Pancreas (tissue), 10 donors: ENCODE results near the gene MED29. TPM values are rescaled to one million over a fixed set of nuclear protein-coding genes. Genes with fewer than 3 reads are reported as not detected.

Experiments used
- ATAC-seq, 4 donors: fragments of 200-7000 bp; cut with Tn5 transposase; one replicate each; pipeline versions ENCODE4 v1.8.0 to v1.9.1; 2020; ENCODE audit warnings: mild to moderate bottlenecking in 4 of 4, moderate library complexity in 4 of 4
- DNase-seq, 6 donors: peaks; one replicate each; pipeline ENCODE4 v3.0.0-alpha.2; 2020
- FAIRE-seq: peaks from 2 replicates; lab custom pipeline; 2012; peaks lifted over from hg19 to GRCh38; lab: Jason Lieb, UNC
- H3K27ac ChIP-seq, 4 donors: fragments of 200-600 bp; sonication (generic); 1 replicate in 3 of 4; 2 replicates in 1 of 4; pipeline versions ENCODE4 v1.5.0 to v1.8.0; 2020
- H3K27me3 ChIP-seq, 4 donors: fragments of 200-600 bp; one replicate each; pipeline ENCODE4 v1.8.0; 2021
- H3K36me3 ChIP-seq, 3 donors: fragments of 200-600 bp; sonication (generic) in 1 of 3; one replicate each; pipeline versions ENCODE4 v1.5.0 to v1.8.0; 2020 to 2021
- H3K4me1 ChIP-seq, 3 donors: fragments of 200-600 bp; one replicate each; pipeline ENCODE4 v1.8.0; 2021
- H3K4me3 ChIP-seq, 4 donors: fragments of 200-600 bp; sonication (generic) in 2 of 4; one replicate each; pipeline versions ENCODE4 v1.5.0 to v1.8.0; 2020 to 2021
- H3K9me3 ChIP-seq, 4 donors: fragments of 200-600 bp; one replicate each; pipeline ENCODE4 v1.8.0; 2021
- CTCF ChIP-seq, 4 donors: fragments of 200-600 bp; sonication (generic) in 3 of 4; IDR thresholded peaks; one replicate each; pipeline versions ENCODE4 v1.5.0 to v1.8.0; 2021; ENCODE audit warnings: antibody characterized with exemption in 4 of 4
- WGBS, 2 donors: extraction: QIAGEN DNeasy Blood & Tissue Kit; methylation state at CpG; one replicate each; pipeline ENCODE4 v1.1.7; 2013; 5-methylcytosine and 5-hydroxymethylcytosine counted together
- intact Hi-C, 3 donors: fragments of 100-400 bp; cut with DNase I; formaldehyde crosslinking; loops; one replicate each; pipeline versions ENCODE4 v1.11.1 to v1.14.2; 2022
- polyA plus RNA-seq, 2 donors: library from polyadenylated mRNA; stranded (reverse); fragments of 200-250 nt; gene quantifications; one replicate each; pipeline ENCODE4 v1.2.3, GENCODE V29; 2013
- total RNA-seq, 6 donors: library from RNA; stranded (reverse); fragmentation: NEBNext Ultra II Directional in 4 of 6; extraction: Animal tissue kit (Norgen Biotek cat#: 25700) in 4 of 6; gene quantifications; one replicate each; pipeline versions ENCODE4 v1.2.1 to v1.2.4, GENCODE V29; 2021 to 2023
- donor health status: healthy with polysubstance abuse.
- donor health status: DM: no; HTN: no; CAD: no; lungs with moderate emphysema.
- donor health status: DM: no; HTN: no; CAD: no.
- donor health status: control.
- donor health status: control.
- donor health status: Bipolar disorder and iron deficiency.
- donor health status: DM: yes; HTN: yes; CAD: no.
- donor health status: DM: no; HTN: no; CAD: no.
- donor health status: DM: no; HTN: no; CAD: no.
- donor health status: DM: yes; HTN: yes; CAD: no.

The MED29 gene
- total and polyA plus RNA-seq, 8 donors = 13.2 to 23.9 (median 17.5) TPM

DNA sequence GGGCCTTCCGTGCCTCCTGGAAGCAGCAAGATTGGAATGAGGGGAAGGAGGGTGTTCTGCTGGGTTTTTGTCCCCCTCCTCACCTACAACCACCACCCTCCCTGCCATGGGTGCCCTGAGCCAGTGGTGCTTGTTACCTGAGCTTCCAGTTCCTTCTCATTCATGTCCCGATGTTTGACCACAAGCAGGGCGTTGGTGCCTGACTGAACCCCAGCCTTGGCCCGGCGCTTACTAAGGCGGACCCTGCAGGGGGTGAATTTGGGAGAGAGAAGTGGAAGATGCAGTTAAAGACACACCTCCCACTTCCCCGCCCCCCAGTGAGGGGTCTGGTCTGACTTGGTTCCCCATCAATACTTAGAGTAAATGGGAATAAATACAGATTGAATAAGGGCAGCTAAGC is 4.6 kb upstream of the MED29 start:
- intact Hi-C loops = no loop called here
- DNase-seq (no peak), ATAC-seq (no peak), FAIRE-seq (no peak)
- 84 to 87% methylated on average over 6 to 7 of the region's 7 CpGs for WGBS, 2 donors
- TF ChIP-seq CTCF (IDR thresholded peaks at IDR 0.05) = no peak
- H3K4me3 ChIP-seq = no peak overlapping the region
- H3K27me3 ChIP-seq = no peaks in the 10 kb centered on the region
- H3K36me3 ChIP-seq = peaks cover 0 to 38% (median 10%) of the 10 kb centered on the region in 3 donors
- H3K27ac ChIP-seq = no peak overlapping the region
- H3K4me1 ChIP-seq = no peaks in the 10 kb centered on the region
- H3K9me3 ChIP-seq = no peaks in the 10 kb centered on the region

DNA sequence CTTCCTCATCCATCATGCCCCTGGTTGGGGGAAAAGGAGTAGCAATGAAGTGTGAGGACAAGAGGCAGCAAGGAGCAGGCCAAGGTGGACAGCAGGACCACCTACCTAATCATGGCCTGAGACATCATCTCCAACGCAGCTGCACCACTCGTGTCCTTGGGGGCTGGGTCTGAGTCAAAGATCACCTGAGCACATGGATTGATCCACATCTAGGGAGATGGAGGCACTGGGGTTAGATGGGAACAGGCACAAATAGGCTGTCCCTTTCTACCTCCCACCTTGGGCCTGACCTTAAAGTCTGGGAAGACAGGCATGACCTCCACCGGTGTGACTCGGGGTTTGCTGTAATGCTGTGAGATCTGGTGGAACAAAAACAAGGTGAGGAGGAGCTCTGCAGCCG is 2.5 kb upstream of the MED29 start:
- Histone ChIP-seq H3K27me3 (no peaks in the 10 kb centered on the region), H3K27ac (no peak overlapping the region), H3K4me1 (peaks cover 0 to 8% (median 4%) of the 10 kb centered on the region in 3 donors), H3K4me3 (no peak overlapping the region), H3K36me3 (peaks cover 0 to 31% (median 10%) of the 10 kb centered on the region in 3 donors), H3K9me3 (no peaks in the 10 kb centered on the region)
- ATAC-seq (no peak), DNase-seq (peak in 1 of 6 donors; percentile 13), FAIRE-seq (no peak)
- TF ChIP-seq CTCF (IDR thresholded peaks at IDR 0.05) = no peak
- 68 to 85% methylated on average over 5 of the region's 5 CpGs for WGBS, 2 donors
- intact Hi-C loops = no loop called here

- Histone ChIP-seq H3K27ac (peak overlapping the region in 3 of 4 donors; percentile 91 to 99 (median 97)), H3K36me3 (peaks cover 0 to 34% (median 10%) of the 10 kb centered on the region in 3 donors), H3K4me1 (peaks cover 0 to 8% (median 4%) of the 10 kb centered on the region in 3 donors), H3K4me3 (peak overlapping the region; percentile 57 to 97 (median 71)), H3K27me3 (no peaks in the 10 kb centered on the region), H3K9me3 (no peaks in the 10 kb centered on the region)
- TF ChIP-seq CTCF (IDR thresholded peaks at IDR 0.05) = no peak
- ATAC-seq (no peak), DNase-seq (no peak), FAIRE-seq (no peak)
- 48 to 55% methylated on average over 13 of the region's 13 CpGs for WGBS, 2 donors
- intact Hi-C loops = loop anchor here in 1 of 3 donors (10.0 kb wide), 1 partner anchor 145 kb away; the partner anchor contains the start of gene EID2B
Measured at GRCh38 chr19:39389631-39390414, 1.4 kb upstream of the MED29 start.

DNA sequence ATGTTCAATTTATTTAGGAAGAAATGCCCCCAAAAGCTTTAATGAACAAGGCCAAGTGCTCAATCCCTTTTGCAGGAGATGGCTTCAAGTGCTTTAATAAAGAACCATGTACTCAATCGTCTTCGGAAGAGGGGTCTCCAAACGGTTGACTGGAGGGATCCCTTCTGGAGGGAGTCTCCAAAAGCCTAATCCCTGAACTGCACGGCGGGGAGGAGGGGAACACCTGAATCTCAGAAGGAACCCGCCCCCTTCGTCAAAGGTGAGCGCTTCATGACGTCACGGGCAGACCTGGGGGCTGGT is 777 bp upstream of the MED29 start:
- no peak for DNase-seq

More for the DNA sequence above, 777 bp upstream of the MED29 start:
- Histone ChIP-seq H3K27me3 (no peaks in the 10 kb centered on the region), H3K4me3 (peak overlapping the region; percentile 57 to 97 (median 71)), H3K27ac (peak overlapping the region; percentile 91 to 99 (median 94)), H3K4me1 (peaks cover 0 to 8% (median 4%) of the 10 kb centered on the region in 3 donors), H3K36me3 (peaks cover 0 to 34% (median 10%) of the 10 kb centered on the region in 3 donors), H3K9me3 (no peaks in the 10 kb centered on the region)
- TF ChIP-seq CTCF (IDR thresholded peaks at IDR 0.05) = no peak
- FAIRE-seq (no peak), ATAC-seq (peak in 3 of 4 donors; percentile 31 to 47 (median 36))
- 0 to 1% methylated on average over 10 of the region's 10 CpGs for WGBS, 2 donors
- intact Hi-C loops = loop anchor here in 1 of 3 donors (10.0 kb wide), 1 partner anchor 144 kb away; the partner anchor contains the start of gene EID2B
